ENCODE data around the gene SCN2B.

GRCh38 chr11:118147502-118147901, 28.9 kb downstream of the SCN2B start:
- TF ChIP-seq CTCF (IDR thresholded peaks at IDR 0.05) (no peak), POLR2A (IDR thresholded peaks at IDR 0.05) (no peak), POLR2AphosphoS5 (IDR thresholded peaks at IDR 0.05) (no peak)

Data from prostate gland (tissue), 2 donors.